T-helper 1 cell (primary cell): ENCODE results near the gene MOV10L1.
"Not testable (repeated sequence)": the region's sequence is repeated elsewhere in the genome, so short reads cannot be mapped to it uniquely, and the experiment has no call there.

ENCODE experiments used
- DNase-seq, 5 donors: peaks; one replicate each; pipeline ENCODE4 v3.0.0-alpha.2; 2012 to 2020

Gene MOV10L1

DNA sequence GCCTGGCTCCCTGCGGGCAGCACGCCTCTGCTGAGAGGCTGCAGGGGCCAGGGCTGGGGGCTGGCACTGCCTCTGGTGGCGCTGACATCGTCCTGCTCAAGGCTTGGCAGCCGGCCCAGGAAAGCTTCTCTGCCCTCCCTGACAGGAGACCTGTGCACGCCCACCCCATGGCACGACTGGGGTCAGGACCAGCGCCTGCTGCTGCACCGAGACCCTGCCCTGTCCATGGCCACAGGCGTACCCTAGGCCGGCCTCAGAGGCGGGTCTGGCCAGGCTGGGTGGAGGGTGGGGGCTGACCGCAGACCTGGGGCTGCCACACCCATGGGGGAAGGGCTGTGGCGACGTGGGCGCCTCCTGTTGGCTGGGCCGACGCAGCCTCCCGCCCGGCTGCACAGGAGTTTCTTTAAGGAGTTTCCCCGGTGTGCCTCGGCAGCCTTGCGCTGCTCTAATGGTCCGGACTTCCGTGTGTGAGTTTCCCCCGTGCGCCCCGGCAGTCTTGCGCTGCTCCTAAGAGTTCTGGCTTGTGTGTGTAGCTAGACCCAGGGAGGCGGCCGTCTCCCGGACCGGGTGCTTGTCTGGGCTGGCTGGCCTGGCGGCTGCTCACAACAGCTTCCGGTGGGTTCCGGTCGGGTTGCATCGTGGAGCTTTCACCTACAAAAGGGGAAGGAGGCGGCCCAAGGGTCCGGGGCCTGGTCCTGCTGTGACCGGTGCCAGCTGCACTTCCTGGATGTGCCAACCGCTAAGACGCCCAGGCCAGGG lies 100.6 kb downstream of the MOV10L1 start:
- DNase-seq, result peak; percentile 66 to 89 (median 75)

DNA sequence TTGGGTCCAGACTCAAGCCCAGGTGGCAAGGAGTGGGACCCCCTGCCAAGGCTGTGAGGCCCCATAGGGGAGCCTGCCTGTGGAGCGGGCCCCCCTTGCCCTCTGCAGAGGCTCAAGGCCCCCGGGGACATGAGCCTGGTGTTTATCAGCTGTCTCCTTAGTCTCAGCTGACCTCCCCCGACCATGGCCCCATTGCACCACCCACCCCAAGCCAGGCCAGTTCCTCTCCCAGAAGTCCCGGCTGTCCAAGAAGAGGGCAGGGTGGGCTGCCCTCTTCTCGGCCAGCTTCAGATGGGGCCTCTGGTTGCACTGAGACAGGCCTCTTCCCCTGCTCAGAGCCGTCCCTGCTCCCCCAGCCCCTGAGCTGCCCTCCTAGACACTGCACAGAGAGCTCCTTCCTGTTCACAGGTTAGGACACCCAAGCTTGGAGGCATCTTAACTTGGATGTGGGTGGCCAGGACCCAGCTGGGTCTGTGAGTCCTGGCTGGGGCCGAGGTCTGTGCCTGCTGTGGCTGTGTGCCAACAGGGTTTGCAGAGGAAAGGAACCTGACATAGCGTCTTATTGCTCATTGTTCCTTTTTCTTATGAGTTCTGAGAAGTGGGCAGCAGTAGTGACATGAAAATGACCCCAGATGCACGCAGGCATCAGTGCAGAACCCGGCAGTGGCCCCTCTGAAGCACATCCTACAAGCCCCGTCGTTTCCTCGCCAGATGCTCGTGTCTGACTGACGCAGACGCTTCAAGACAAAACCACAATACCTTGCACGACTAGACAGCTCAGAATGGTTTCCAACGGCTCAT lies 101.3 kb downstream of the MOV10L1 start:
- DNase-seq, result peak; percentile 64 to 94 (median 77)

DNA sequence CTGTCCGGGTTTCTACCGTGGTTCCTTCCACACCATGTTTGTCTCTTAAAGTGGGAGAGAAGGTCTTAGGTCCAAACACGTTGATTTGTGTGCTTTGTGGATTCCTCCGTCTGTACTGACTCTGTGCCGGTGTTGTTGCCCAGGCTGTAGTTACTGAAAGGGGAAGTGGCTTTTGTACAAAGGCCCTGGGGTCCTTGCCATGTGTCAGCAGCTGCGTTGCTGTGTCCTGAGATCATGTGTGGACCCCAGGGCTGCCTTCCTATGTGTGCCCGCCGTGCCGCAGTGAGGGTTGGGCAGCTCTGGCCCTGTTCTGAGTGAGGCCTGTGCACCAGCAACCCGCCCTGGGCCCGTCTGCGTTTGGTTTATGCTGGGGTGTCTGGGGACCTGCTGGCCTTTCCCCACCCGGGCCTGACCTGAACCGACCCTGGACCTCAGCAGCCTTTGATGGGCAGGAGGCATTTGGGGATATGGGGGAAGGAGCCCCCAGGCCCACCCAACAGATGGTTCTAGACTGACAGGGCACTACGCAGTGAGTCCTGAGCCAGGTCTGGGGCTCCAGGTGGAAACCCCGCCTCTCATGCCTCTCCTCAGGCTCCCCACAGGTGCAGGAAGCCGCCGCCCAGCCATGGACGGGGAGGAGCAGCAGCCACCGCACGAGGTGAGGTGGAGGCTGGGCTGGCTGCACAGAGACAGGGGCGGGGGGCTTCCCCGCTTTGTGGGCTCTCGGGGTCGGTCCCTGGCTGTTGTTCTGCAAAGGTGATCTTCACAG lies 102.8 kb downstream of the MOV10L1 start:
- DNase-seq, result peak in 2 of 5 donors; percentile 54 to 61

DNA sequence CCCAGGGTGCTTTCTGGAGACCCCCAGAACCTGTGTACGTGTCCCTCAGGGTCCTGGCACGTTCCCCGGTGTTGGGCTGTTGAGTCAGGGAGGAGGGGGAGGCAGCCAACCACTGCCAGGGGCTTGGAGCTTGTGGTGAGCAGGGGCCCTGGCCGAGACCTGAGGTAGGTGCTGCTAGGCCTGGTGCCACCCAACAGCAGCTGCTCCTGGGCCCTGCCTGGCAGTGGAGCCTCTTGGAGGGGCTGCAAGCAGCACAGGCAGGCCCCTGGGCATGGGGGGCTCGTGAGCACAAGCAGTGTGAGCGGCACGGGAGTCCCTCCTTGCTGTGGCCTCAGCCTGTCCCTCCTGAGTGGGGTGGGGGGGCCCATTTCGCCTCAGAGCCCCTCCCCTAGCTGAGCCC lies 103.8 kb downstream of the MOV10L1 start:
- DNase-seq, result no peak

DNA sequence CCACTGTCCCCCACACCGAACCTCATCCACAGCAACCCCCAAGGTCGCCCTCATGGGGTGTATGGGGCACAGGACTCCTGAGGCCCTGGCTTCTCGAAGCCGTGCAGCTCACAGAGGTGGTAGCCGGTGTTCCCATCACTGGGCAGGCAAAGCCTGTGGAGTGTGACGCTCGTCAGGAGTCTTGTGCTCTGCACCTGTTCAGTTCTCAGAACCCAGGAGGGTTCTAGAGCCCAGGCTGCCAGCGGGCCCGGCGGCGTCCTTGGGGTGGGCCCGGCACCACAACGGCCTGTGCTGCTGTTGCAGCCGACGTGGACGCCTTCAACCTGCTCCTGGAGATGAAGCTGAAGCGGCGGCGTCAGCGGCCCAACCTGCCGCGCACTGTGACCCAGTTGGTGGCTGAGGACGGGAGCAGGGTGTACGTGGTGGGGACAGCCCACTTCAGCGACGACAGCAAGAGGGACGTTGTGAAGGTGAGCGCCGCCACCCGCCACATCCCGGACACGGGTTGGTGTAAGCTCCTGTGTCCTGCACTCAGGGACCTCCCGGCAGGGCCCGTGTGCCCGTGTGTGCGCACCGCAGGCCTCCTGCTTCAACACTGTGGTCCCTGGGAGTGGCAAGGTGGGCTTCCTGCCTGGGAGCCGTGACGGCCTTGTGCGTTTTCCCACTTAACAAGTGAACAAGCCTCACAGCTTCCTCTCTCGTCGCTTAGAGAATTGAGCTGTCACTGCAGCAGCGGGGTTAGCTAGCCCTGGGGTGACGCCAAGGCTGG lies 104.4 kb downstream of the MOV10L1 start:
- no peak for DNase-seq

DNA sequence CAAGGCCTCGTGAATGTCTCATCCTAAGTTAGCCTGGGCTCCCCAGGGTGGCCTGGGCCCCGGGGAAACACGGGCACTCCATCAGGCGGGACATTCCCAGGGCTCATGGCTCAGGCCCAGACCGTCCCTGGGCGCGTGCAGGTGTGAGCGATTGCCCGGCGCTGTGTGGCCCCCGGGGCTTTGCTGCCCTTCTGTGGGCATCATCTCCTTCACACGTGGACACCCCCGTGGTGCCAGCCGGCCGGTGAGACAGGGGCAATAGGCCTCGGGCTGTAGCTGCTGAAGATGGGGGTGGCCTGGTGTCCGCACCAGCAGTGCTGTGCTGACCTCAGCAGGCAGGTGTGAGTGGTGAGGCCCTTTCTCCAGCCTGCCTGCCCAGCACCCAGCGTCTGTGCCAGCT lies 106.5 kb downstream of the MOV10L1 start:
- no peak for DNase-seq

DNA sequence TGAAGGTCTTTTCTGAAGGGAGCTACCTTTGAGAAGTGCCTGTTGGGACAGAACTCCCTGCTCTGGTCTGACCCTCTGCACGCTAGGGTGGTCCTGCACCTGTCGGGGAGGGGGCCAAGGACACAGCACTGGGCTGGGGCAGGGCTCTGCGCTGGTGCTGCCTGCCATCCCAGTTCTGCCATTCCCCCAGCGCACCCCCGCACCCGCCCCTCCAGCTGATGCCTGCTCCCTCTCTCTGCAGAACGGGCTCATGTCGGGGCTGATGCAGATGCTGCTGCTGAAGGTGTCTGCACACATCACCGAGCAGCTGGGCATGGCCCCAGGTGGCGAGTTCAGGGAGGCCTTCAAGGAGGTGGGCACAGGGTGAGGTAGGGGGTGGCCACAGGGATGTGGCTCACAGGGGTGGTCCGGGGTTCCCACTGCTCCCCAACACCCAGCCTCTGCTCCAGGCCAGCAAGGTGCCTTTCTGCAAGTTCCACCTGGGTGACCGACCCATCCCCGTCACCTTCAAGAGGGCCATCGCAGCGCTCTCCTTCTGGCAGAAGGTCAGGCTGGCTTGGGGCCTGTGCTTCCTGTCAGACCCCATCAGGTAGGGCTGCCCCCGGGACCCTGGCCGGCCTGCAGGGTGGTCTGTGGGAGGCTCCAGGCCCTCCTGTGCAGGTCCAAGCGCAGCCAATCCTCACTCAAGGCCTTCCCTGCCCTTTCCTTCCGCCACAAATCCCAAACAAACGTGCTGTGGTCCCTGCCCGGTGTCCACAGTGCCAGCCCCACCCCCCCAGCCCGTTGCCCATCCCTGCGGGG lies 107.4 kb downstream of the MOV10L1 start:
- no peak for DNase-seq

DNA sequence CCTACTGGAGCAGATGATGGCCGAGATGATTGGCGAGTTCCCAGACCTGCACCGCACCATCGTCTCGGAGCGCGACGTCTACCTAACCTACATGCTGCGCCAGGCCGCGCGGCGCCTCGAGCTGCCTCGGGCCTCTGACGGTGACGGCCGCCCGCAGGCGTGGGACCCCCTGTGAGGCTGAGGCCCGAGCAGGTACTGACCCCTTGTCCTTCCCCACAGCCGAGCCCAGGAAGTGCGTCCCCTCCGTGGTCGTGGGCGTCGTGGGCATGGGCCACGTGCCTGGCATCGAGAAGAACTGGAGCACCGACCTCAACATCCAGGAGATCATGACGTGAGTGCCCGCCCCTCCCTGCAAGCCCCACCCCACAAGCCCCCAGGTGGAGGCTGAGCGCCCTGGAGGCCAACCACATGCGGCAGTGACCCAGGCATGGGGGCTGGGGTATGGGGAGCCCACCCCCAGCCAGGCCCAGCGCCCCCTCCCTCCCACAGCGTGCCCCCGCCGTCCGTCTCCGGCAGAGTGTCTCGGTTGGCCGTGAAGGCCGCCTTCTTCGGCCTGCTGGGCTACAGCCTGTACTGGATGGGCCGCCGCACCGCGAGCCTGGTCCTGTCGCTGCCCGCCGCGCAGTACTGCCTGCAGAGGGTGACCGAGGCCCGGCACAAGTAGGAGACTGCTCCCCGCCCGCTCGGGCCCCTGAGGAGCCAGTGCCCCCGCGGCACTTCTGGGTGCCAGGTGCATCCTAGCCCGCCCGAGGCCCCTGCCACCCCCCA lies 108.2 kb downstream of the MOV10L1 start:
- no peak for DNase-seq

DNA sequence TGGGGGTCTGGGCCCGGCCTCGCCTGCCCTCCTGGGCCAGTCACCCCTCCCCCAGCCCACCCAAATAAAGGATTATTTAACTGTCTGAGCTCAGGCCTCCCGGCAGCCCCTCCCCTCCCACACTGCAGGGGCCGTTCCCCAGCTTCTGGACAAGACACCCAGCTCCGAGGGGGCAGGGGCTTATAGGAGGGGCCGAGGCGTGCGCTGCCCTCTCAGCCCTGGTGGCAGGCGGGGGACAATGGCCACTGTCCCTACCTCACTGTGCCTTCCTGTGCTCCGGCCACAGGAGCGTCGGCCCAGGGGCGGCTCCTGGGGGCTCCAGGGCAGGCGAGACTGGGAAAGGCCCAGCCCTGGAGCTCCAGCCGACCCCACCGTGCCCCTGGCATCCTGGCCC lies 108.8 kb downstream of the MOV10L1 start:
- DNase-seq, result no peak

DNA sequence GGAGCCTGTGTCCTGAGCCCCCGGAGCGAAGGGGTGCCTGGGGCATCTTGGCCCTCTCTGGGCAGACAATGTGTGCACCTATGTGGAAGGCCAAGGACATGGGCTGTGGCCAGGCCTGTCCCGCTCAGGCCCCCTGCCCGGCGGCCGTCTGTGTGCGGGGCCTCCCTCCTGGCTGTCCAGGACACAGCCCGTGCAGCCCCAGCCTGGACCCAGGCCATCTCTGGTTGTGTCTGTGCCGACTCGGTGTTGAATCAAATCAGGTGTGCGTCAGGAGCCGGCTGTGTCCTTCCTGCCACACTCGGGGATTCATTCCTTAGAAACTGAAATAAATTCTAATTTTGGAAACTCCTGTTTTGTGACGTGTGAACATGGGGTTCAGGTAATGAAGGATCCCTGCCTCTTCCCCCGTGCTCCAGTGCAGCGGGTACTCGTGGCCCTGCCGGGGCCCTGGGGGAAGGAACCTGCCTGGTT lies 109.5 kb downstream of the MOV10L1 start:
- no peak for DNase-seq

DNA sequence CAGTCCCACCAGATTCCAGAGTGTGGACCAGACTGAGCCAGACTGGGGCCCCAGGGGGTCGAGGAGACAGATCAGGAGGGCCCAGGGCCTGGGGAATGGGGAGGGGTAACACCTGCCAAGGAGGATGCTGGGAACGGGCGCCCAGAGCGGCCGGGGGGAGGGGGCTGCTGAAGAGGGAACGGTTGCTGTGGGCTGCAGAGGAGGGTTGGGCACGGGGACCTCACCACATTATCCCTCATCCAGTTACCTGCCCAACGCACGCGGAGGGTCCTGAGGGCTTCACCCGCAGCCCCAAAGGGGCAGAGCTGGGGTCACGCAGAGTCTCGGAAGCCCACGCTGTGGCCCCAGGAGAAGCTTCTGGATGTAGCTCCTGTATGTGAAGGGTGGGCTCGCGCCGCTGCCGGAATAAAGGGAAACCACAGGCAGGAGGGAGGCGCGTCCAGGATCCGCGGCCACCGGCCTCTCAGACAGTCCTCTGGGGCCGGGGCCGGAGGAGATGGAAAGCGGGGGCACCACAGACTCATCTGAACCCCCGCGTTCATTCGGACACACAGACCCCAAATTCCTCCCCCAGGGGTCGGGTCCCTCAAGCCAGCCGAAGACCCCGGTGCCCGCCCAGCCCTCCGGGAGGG lies 110.1 kb downstream of the MOV10L1 start:
- DNase-seq, result no peak

DNA sequence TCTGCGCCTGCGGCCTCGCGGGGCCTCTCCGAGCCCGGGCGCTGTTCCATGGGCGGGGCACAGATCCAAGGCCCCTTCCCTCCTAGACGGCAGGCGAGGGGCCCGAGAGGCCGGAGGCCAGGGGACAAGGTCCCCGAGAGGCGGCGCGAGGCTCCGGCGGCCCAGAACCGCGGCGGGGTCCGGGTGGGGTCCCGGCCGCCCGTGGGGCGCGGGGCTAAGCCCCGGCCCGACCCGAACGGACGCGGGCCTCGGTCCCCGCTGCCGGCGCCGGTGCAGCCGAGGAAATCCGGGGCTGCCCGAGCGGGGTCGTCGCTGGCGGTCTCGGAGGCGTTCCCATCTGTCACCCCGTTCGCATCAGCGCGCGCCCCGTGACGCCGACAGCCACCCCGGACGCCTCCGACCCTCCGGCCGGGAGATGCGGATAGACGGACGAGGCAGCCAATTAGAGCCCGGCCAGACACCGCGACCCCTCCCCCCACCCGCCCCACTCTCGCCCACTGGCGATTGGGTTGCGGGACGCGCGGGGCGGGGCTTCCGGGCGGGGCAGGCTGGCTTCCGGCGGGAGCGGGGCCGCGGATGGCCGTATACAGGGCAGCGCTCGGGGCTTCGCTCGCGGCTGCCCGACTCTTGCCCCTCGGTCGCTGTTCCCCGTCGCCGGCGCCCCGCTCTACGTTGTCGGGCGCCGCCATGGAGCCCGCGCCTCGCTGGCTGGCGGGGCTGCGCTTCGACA lies 110.8 kb downstream of the MOV10L1 start, which contains the start of gene SELENOO:
TSS of gene SELENOO (plus strand) at position 551 of the 730 bp plus-strand sequence. CDS start at position 577, 26 bp downstream.
- peak; percentile 79 to 92 (median 85) for DNase-seq

DNA sequence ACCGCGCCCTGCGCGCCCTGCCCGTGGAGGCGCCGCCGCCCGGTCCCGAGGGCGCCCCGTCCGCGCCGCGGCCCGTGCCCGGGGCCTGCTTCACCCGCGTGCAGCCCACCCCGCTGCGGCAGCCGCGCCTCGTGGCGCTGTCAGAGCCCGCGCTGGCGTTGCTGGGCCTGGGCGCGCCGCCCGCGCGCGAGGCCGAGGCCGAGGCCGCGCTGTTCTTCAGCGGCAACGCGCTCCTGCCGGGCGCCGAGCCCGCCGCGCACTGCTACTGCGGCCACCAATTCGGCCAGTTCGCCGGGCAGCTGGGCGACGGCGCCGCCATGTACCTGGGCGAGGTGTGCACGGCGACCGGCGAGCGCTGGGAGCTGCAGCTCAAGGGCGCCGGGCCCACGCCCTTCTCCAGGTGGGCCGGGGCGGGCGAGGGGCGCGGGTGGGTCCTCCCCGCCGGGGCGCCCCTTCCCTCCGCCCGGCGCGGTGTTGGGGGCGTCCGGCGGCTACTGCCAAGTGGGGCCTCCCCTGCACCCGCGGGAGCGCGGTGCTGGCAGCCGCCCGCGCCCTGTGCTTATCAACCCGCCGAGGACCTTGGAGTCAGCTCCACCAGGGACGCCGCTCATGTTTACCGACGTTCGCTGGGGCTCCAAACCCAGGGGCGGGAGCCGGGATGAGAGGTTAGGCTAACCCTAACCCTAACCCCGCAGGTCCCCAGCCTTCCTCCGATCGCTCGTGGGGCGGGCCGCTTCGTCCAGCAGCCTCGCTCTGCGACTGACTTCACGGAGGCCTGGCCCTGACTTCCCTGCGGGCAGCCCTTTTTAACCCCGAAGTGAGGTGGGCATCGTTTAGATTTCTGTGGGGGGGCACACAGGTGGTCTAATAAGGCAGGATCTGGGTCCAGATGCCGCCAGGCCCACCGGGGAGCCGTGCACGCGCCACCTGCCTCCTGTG lies 111.7 kb downstream of the MOV10L1 start:
- no peak for DNase-seq

DNA sequence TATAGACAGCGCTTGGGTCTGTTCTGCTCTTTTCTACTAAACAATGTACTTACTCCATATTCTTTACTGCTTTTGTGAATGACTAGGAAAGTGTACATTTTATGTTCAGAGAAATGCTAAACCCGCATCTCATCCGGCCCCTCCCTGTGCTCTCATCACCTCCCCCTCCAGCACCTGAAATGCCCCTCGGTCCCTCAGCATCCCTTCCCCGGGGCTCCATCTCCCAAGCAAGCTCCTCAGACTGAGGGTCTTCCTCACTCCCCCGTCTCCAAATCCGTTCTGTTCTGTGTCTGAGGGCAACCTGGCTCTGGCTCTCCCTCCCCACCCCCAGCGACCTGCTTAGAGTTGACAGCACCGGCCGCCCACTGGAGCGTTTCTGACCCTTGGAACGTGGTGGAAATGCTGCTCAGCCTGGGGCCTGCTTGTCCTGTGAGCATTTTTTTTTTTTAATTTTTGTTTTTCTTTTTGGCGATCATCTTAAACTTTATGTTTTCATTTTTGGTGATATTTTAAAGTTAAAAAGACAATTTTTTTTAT lies 112.4 kb downstream of the MOV10L1 start:
- DNase-seq, result no peak

DNA sequence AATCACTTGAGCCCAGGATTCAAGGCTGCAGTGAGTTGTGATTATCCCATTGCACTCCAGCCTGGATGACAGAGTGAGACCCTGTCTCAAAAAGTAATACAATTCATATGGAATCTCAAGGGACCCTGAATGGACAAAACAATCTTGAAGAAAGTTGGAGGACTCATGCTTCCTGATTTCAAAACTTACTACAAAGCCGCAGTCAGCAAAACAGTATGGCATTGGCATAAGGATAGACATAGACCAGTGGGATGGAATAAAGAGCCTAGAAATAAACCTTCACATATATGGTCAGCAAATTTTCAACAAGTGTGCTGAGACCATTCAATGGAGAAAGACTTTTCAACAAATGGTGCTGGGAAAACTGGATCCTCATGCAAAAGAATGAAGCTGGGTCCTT lies 113.5 kb downstream of the MOV10L1 start:
- no peak for DNase-seq

DNA sequence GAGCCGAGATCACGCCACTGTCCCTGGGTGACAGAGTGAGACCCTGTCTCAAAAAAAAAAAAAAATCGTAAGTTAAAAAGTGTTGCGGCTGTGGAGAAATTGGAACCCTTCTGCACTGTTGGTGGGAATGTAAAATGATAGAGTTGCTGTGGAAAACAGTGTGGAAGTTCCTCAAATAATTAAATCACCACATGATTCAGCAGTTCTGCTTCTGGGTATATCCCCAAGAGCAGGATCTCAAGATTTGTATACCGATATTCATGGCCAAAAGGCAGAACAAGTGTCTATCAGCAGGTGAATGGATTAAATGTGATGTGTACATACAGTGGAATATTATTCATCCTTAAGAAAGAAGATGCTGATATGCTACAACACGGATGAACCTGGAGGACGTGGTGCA lies 114.8 kb downstream of the MOV10L1 start:
- no peak for DNase-seq

DNA sequence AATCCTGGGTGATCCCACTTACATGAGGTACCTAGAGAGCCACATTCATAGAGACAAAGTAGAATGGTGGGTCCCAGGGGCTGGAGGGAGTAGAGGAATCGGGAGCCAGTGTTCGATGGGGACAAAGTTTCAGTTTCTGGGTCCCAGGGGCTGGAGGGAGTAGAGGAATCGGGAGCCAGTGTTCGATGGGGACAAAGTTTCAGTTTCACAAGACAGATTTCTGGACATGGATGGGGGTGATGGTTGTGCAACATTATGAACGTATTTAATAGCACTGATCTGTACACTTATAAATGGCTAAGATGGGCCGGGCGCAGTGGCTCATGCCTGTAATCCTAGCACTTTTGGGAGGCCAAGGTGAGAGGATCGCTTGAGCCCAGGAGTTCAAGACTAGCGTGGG lies 115.2 kb downstream of the MOV10L1 start:
- not testable (repeated sequence) for DNase-seq
